H1 (cell line): Measurements from ENCODE around the gene HOTAIR. TPM values are rescaled to one million over a fixed set of nuclear protein-coding genes. Genes with fewer than 3 reads are reported as not detected.
A peak's percentile ranks its signal among the peaks of the same experiment; 100 is the strongest.

Experiments
- CTCF ChIA-PET: fragments of 300-600 bp; sonication (Branson Sonifier 250); formaldehyde crosslinking; loops from one replicate; lab custom pipeline; 2021; ENCODE audit not compliant: partially characterized antibody; lab: Charles Lee
- POLR2A ChIA-PET: fragments of 300-600 bp; sonication (Branson Sonifier 250); formaldehyde crosslinking; loops from one replicate; lab custom pipeline; 2021; ENCODE audit warnings: inconsistent platforms; ENCODE audit not compliant: partially characterized antibody; lab: Charles Lee
- DNase-seq, 2 experiments: peaks; one replicate each; pipeline versions ENCODE4 v3.0.0 to v3.0.0-alpha.2; 2010 to 2022; ENCODE audit warnings: low spot score in 2 of 2, low read depth in 1 of 2, mixed read lengths in 1 of 2
- FAIRE-seq: peaks from 2 replicates; lab custom pipeline; 2011; peaks lifted over from hg19 to GRCh38; lab: Jason Lieb, UNC
- H2AFZ ChIP-seq: 2 replicates; pipeline ENCODE4 v1.8.1; 2012; ENCODE audit warnings: low read length, inconsistent platforms
- H2AK5ac ChIP-seq: 2 replicates; pipeline ENCODE4 v1.6.1; 2013; ENCODE audit warnings: low read depth, low read length
- H2BK120ac ChIP-seq: replicated peaks from 2 replicates; pipeline ENCODE3; 2013; ENCODE audit warnings: low read depth, low read length, inconsistent platforms
- H2BK12ac ChIP-seq: 2 replicates; pipeline ENCODE4 v1.6.1; 2013; ENCODE audit warnings: low read depth, low read length
- H2BK15ac ChIP-seq: 2 replicates; pipeline ENCODE4 v1.6.1; 2013; ENCODE audit warnings: low read length
- H2BK20ac ChIP-seq: 2 replicates; pipeline ENCODE4 v1.6.1; 2013; ENCODE audit warnings: low read length
- H2BK5ac ChIP-seq: 2 replicates; pipeline ENCODE4 v1.6.1; 2013; ENCODE audit warnings: low read depth, low read length
- H3K14ac ChIP-seq: 2 replicates; pipeline ENCODE4 v1.6.1; 2013; ENCODE audit warnings: inconsistent platforms; ENCODE audit not compliant: insufficient read length
- H3K18ac ChIP-seq: 2 replicates; pipeline ENCODE4 v1.6.1; 2013; ENCODE audit warnings: low read length; ENCODE audit errors: extremely low read depth
- H3K23ac ChIP-seq: 2 replicates; pipeline ENCODE4 v1.6.1; 2013; ENCODE audit warnings: inconsistent platforms; ENCODE audit not compliant: insufficient read length
- H3K23me2 ChIP-seq: 2 replicates; pipeline ENCODE4 v1.6.1; 2013; ENCODE audit warnings: low read depth, low read length
- H3K27ac ChIP-seq: 2 replicates; pipeline ENCODE4 v1.6.1; 2011; ENCODE audit warnings: low read depth, low read length, inconsistent platforms
- H3K27me3 ChIP-seq, 4 experiments: replicated peaks in 1 of 4; 1 replicate in 1 of 4; 2 replicates in 3 of 4; pipeline versions ENCODE4 v1.6.1 to v1.8.1; 2011 to 2013; ENCODE audit warnings: low read length in 3 of 4, mild to moderate bottlenecking in 3 of 4, inconsistent platforms in 2 of 4, mixed read lengths in 2 of 4, moderate library complexity in 1 of 4; ENCODE audit not compliant: control insufficient read depth in 3 of 4, insufficient read depth in 3 of 4; ENCODE audit errors: extremely low read depth in 1 of 4
- H3K36me3 ChIP-seq, 4 experiments: 2 replicates each; pipeline versions ENCODE4 v1.6.1 to v1.8.1; 2011 to 2013; ENCODE audit warnings: mild to moderate bottlenecking in 4 of 4, low read length in 3 of 4, moderate library complexity in 2 of 4, control low read depth in 1 of 4, inconsistent platforms in 1 of 4; ENCODE audit not compliant: insufficient read depth in 4 of 4, control insufficient read depth in 2 of 4
- H3K4ac ChIP-seq: replicated peaks from 2 replicates; pipeline ENCODE3; 2013; ENCODE audit warnings: low read length, low read depth, mixed read lengths, inconsistent platforms; ENCODE audit not compliant: insufficient read length
- H3K4me1 ChIP-seq, 4 experiments: replicated peaks in 1 of 4; 1 replicate in 1 of 4; 2 replicates in 3 of 4; pipeline versions ENCODE4 v1.6.1 to v1.8.1; 2011 to 2013; ENCODE audit warnings: low read length in 3 of 4, inconsistent platforms in 2 of 4, mixed read lengths in 1 of 4; ENCODE audit not compliant: insufficient read depth in 4 of 4, control insufficient read depth in 3 of 4
- H3K4me2 ChIP-seq, 2 experiments: 2 replicates each; pipeline versions ENCODE4 v1.6.1 to v1.8.1; 2011 to 2013; ENCODE audit warnings: low read depth in 2 of 2, low read length in 2 of 2, control low read depth in 1 of 2, inconsistent platforms in 1 of 2, mild to moderate bottlenecking in 1 of 2; ENCODE audit not compliant: insufficient read depth in 1 of 2
- H3K4me3 ChIP-seq, 4 experiments: fragments of 200-600, 300-600 bp in 1 of 4; sonication (generic), shearing (Covaris generic), sonication (Bioruptor Twin) in 1 of 4; 2 replicates each; pipeline versions ENCODE4 v1.5.1 to v1.8.1; 2011 to 2016; ENCODE audit warnings: low read length in 4 of 4, low read depth in 3 of 4, control low read depth in 2 of 4, inconsistent platforms in 2 of 4, mild to moderate bottlenecking in 2 of 4, mixed read lengths in 1 of 4, moderate library complexity in 1 of 4; ENCODE audit not compliant: insufficient read depth in 2 of 4; ENCODE audit errors: extremely low read depth in 1 of 4
- H3K56ac ChIP-seq: replicated peaks from 2 replicates; pipeline ENCODE3; 2013; ENCODE audit warnings: low read depth, mild to moderate bottlenecking, mixed read lengths, low read length, inconsistent platforms; ENCODE audit not compliant: insufficient read length
- H3K79me1 ChIP-seq: 2 replicates; pipeline ENCODE4 v1.6.1; 2013; ENCODE audit warnings: low read depth, low read length, control low read depth
- H3K79me2 ChIP-seq, 2 experiments: 2 replicates each; pipeline versions ENCODE4 v1.6.1 to v1.8.1; 2012 to 2013; ENCODE audit warnings: low read length in 2 of 2, mild to moderate bottlenecking in 2 of 2, inconsistent platforms in 1 of 2; ENCODE audit not compliant: insufficient read depth in 2 of 2, control insufficient read depth in 1 of 2
- H3K9ac ChIP-seq, 4 experiments: replicated peaks in 1 of 4; 1 replicate in 1 of 4; 2 replicates in 3 of 4; pipeline versions ENCODE4 v1.6.1 to v1.8.1; 2011 to 2013; ENCODE audit warnings: low read depth in 3 of 4, low read length in 3 of 4, control low read depth in 2 of 4, mild to moderate bottlenecking in 2 of 4, moderate library complexity in 2 of 4, inconsistent platforms in 1 of 4; ENCODE audit errors: extremely low read depth in 1 of 4
- H3K9me3 ChIP-seq, 2 experiments: 2 replicates each; pipeline versions ENCODE4 v1.6.1 to v1.8.1; 2012 to 2013; ENCODE audit warnings: mild to moderate bottlenecking in 2 of 2, moderate library complexity in 2 of 2, control low read depth in 1 of 2, inconsistent platforms in 1 of 2, low read depth in 1 of 2, low read length in 1 of 2, mixed read lengths in 1 of 2; ENCODE audit not compliant: insufficient read depth in 2 of 2
- H4K20me1 ChIP-seq, 2 experiments: replicated peaks in 1 of 2; 2 replicates each; pipeline versions ENCODE3 to v1.8.1; 2011 to 2013; ENCODE audit warnings: inconsistent platforms in 2 of 2, low read length in 2 of 2, mild to moderate bottlenecking in 1 of 2; ENCODE audit not compliant: insufficient read depth in 2 of 2, control insufficient read depth in 1 of 2
- H4K5ac ChIP-seq: 2 replicates; pipeline ENCODE4 v1.6.1; 2013; ENCODE audit warnings: low read length, low read depth, mixed read lengths, inconsistent platforms; ENCODE audit not compliant: insufficient read length
- H4K8ac ChIP-seq: 2 replicates; pipeline ENCODE4 v1.8.0; 2013; ENCODE audit warnings: mild to moderate bottlenecking, moderate library complexity, low read length, inconsistent platforms; ENCODE audit not compliant: insufficient read depth; ENCODE audit errors: extremely low read depth
- H4K91ac ChIP-seq: replicated peaks from 2 replicates; pipeline ENCODE3; 2013; ENCODE audit warnings: low read length, mixed read lengths, inconsistent platforms; ENCODE audit not compliant: insufficient read length
- BACH1 ChIP-seq: IDR thresholded peaks from 2 replicates; pipeline ENCODE4 v1.6.1; 2012; ENCODE audit warnings: low read length, improper control_type of control experiment
- CBX8 ChIP-seq: fragments of 300-800, 300-1000 bp; sonication (generic); IDR thresholded peaks from 2 replicates; pipeline ENCODE4 v1.7.1; 2016; ENCODE audit warnings: low read depth, low read length, borderline replicate concordance
- JUN ChIP-seq: IDR thresholded peaks from 2 replicates; pipeline ENCODE4 v1.6.1; 2011; ENCODE audit warnings: low read depth, mild to moderate bottlenecking, improper control_type of control experiment, low read length
- KDM1A ChIP-seq: fragments of 200-600, 300-600 bp; sonication (generic); IDR thresholded peaks from 2 replicates; pipeline ENCODE4 v1.7.1; 2016; ENCODE audit warnings: mild to moderate bottlenecking, low read length, borderline replicate concordance
- KDM4A ChIP-seq: IDR thresholded peaks from one replicate; pipeline ENCODE4 v1.7.1; 2012; ENCODE audit warnings: low read depth, mild to moderate bottlenecking, moderate library complexity, low read length, inconsistent platforms; ENCODE audit not compliant: severe bottlenecking
- WGBS, 2 experiments: shearing (Covaris generic) in 1 of 2; methylation state at CpG; one replicate each; pipeline versions ENCODE4 v1.1.6 to v1.1.7; 2013 to 2015; ENCODE audit warnings: low lambda C conversion rate in 2 of 2, mixed read lengths in 2 of 2, inconsistent platforms in 1 of 2, low coverage in 1 of 2, missing lambda C conversion rate in 1 of 2; ENCODE audit not compliant: insufficient replicate concordance in 2 of 2, insufficient coverage in 1 of 2, insufficient read length in 1 of 2; ENCODE audit errors: extremely low coverage in 1 of 2, missing lambda C conversion rate in 1 of 2; 5-methylcytosine and 5-hydroxymethylcytosine counted together
- polyA plus RNA-seq, 7 experiments: library from polyadenylated mRNA; depleted of rRNA in 3 of 7; stranded (reverse) in 5 of 7; unstranded in 2 of 7; fragments of >200 nt in 5 of 7; fragments of 200-250 nt in 2 of 7; gene quantifications; 1 replicate in 5 of 7; 2 replicates in 1 of 7; 4 replicates in 1 of 7; pipeline versions ENCODE4 v1.2.1 to v1.2.3, GENCODE V29; 2011 to 2013; ENCODE audit warnings: missing spikeins in 2 of 7, mixed read lengths in 2 of 7
- total RNA-seq: library from RNA; stranded (reverse); fragmentation: NEBNext Ultra II Directional; extraction: Animal tissue kit (Norgen Biotek cat#: 25700); gene quantifications from 2 replicates; pipeline ENCODE4 v1.2.1, GENCODE V29; 2021
- TF ChIP-seq, protein P1 (sequence below): IDR thresholded peaks from 2 replicates; pipeline ENCODE4 v1.6.1; 2012; ENCODE audit warnings: inconsistent platforms

The HOTAIR gene
- total and polyA plus RNA-seq, 2 of the 8 experiments (the other 6 are each of a cell fraction or from before 2014, with no cell fraction given): not detected

DNA sequence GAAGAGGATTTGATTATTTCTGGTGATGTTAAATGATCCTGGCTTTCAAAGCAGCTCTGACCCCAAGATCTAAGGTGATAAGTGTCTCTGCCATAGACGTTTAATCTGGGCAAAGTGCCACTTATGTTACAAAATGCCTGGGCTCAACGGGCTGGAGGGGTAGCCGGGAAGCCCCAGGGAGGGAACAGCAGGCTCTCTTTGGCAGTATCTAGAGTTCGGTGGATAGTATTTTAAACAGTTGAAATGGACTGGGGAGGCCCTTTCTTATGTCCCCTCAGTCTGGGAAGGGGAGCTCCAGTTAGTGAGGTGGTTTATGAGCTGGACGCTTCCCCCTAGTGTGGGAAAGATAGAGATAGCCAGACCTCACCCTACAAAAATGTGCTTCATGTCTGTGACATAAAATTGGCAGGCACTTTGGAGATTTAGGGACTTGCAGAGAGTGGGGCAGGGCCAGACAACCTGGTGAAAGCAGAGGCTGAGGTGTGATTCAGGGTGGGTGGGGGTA lies 7.3 kb downstream of the HOTAIR start:
- no peaks in the 10 kb centered on the region for H3K79me2 ChIP-seq
- H3K27me3 ChIP-seq: peaks cover 99 to 100% (median 100%) of the 10 kb centered on the region in 4 experiments
- H3K56ac ChIP-seq: no peak overlapping the region
- no peaks in the 10 kb centered on the region; a peak in 2 of 8 replicates for H3K36me3 ChIP-seq
- peak overlapping the region; percentile 27; the same call in 1 of the 2 replicates for H2BK12ac ChIP-seq
- DNase-seq: no peak
- WGBS, 2 experiments: 20% methylated on average over 5 of the region's 5 CpGs; no CpG with 5 or more reads in 1 of the 2 experiments
- no peak overlapping the region for H3K4me3 ChIP-seq
- H3K27ac ChIP-seq: no peak overlapping the region
- CTCF ChIA-PET: interaction anchor here (1.0 to 2.3 kb wide), 5 partner anchors 20 to 210 kb away, joined by 3 to 8 read pairs (median 3); no protein-coding TSS in a partner anchor
- no peaks in the 10 kb centered on the region for H3K79me1 ChIP-seq
- FAIRE-seq: no peak
- peaks cover 18 to 42% of the 10 kb centered on the region in 2 experiments for H4K20me1 ChIP-seq
- no peak overlapping the region for H2AFZ ChIP-seq
- no peak overlapping the region for H2BK20ac ChIP-seq
- H3K23me2 ChIP-seq: no peaks in the 10 kb centered on the region
- H3K4me2 ChIP-seq: no peak overlapping the region
- no peaks in the 10 kb centered on the region for H3K9me3 ChIP-seq
- POLR2A ChIA-PET: no interaction called here
- H3K18ac ChIP-seq: no peak overlapping the region
- H4K5ac ChIP-seq: no peak overlapping the region
- H3K23ac ChIP-seq: no peak overlapping the region
- H2BK15ac ChIP-seq: no peak overlapping the region
- TF ChIP-seq, protein P1, sequence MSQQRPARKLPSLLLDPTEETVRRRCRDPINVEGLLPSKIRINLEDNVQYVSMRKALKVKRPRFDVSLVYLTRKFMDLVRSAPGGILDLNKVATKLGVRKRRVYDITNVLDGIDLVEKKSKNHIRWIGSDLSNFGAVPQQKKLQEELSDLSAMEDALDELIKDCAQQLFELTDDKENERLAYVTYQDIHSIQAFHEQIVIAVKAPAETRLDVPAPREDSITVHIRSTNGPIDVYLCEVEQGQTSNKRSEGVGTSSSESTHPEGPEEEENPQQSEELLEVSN: no peak
- TF ChIP-seq BACH1 (no peak), JUN (no peak), CBX8 (0 out of 2 replicates have a peak, but pooled peaks have one; percentile 7), KDM1A (no peak), KDM4A (no peak)
- H2AK5ac ChIP-seq: 0 out of 2 replicates have a peak overlapping the region, but pooled peaks have one; percentile 15
- H4K8ac ChIP-seq: no peak overlapping the region
- no peak overlapping the region for H3K4ac ChIP-seq
- H3K14ac ChIP-seq: no peak overlapping the region
- H2BK5ac ChIP-seq: no peak overlapping the region
- H2BK120ac ChIP-seq: no peak overlapping the region
- peaks cover 0 to 4% (median 0%) of the 10 kb centered on the region in 4 experiments; a peak in 2 of 7 replicates for H3K4me1 ChIP-seq
- no peak overlapping the region for H3K9ac ChIP-seq
- H4K91ac ChIP-seq: no peak overlapping the region
